GM12891 (cell line): ENCODE measurements around the gene ZIC3.

Source experiments
- POLR2A ChIP-seq: IDR thresholded peaks from 2 replicates; pipeline ENCODE4 v1.6.1; 2011; ENCODE audit warnings: low read depth, low read length, control low read depth
- POU2F2 ChIP-seq: IDR thresholded peaks from 2 replicates; pipeline ENCODE4 v1.6.1; 2011; ENCODE audit warnings: low read depth, mild to moderate bottlenecking, control low read depth, low read length, moderate library complexity

GRCh38 chrX:137567682-137568232 lies 1.8 kb downstream of the ZIC3 start:
- no peak for TF ChIP-seq POLR2A
- TF ChIP-seq POU2F2 = no peak
